ENCODE data around the gene EEA1. TPM values are rescaled to one million over a fixed set of nuclear protein-coding genes. Genes with fewer than 3 reads are reported as not detected.

Gene EEA1
- total and polyA plus RNA-seq, 2 of the 4 experiments (the other 2 are of a cell fraction), result 4.6 to 12.5 TPM

GRCh38 chr12:92785563-92785950 is 143.5 kb downstream of the EEA1 start:
- Histone ChIP-seq H4K20me1 (ENCODE audit: insufficient read depth, low read length) (no peaks in the 10 kb centered on the region), H3K4ac (ENCODE audit: low read depth, low read length) (no peak overlapping the region), H3K14ac (replicated peaks; ENCODE audit: low read depth, low read length) (no peak overlapping the region), H4K91ac (ENCODE audit: insufficient read depth, low read depth, low read length) (no peak overlapping the region; the same call in 1 of the 2 replicates), H2AK5ac (ENCODE audit: low read depth, low read length) (no peak overlapping the region), H4K8ac (ENCODE audit: low read depth in 2 of 2, low read length in 2 of 2) (no peak overlapping the region), H3K4me2 (ENCODE audit: low read depth, low read length) (no peak overlapping the region), H2BK120ac (ENCODE audit: low read depth, low read length) (no peak overlapping the region), H3K4me3 (ENCODE audit: insufficient read depth, low read depth, low read length) (no peak overlapping the region), H3K4me1 (ENCODE audit: control insufficient read depth, insufficient read depth, low read length) (peaks cover 8% of the 10 kb centered on the region), H3K23ac (ENCODE audit: low read depth, low read length) (no peak overlapping the region), H3K27ac (ENCODE audit: insufficient read depth, low read length) (no peak overlapping the region), H3K9me3 (ENCODE audit: control insufficient read depth, insufficient read depth, low read length) (no peaks in the 10 kb centered on the region), H3K27me3 (ENCODE audit: control insufficient read depth, insufficient read depth, low read length) (no peaks in the 10 kb centered on the region), H2AFZ (replicated peaks; ENCODE audit: low read length, poor library complexity) (no peak overlapping the region), H2AK9ac (replicated peaks; ENCODE audit: low read depth, low read length, poor library complexity) (no peak overlapping the region), H3K56ac (ENCODE audit: extremely low read depth, insufficient read depth, low read length) (no peak overlapping the region), H2BK15ac (ENCODE audit: low read depth, low read length) (no peak overlapping the region), H4K5ac (ENCODE audit: low read depth, low read length) (no peak overlapping the region), H3K36me3 (ENCODE audit: control insufficient read depth, insufficient read depth, low read length) (peaks cover 7% of the 10 kb centered on the region; the same call in 1 of the 2 replicates), H3K9ac (ENCODE audit: low read depth, low read length) (no peak overlapping the region), H2BK5ac (ENCODE audit: low read depth, low read length, poor library complexity, severe bottlenecking) (no peak overlapping the region), H3K79me1 (ENCODE audit: low read depth in 1 of 2, low read length in 2 of 2) (peaks cover 0 to 17% of the 10 kb centered on the region in 2 experiments; a peak in 2 of 4 replicates), H2BK20ac (ENCODE audit: low read depth, low read length) (no peak overlapping the region), H3K18ac (ENCODE audit: low read depth, low read length) (no peak overlapping the region), H3K9me1 (ENCODE audit: insufficient read depth, low read length) (0 out of 2 replicates have a peak, but pooled peaks cover 2% of the 10 kb centered on the region)
- ATAC-seq (ENCODE audit: low read depth) (no peak), DNase-seq (no peak)
- no CpG with 5 or more reads among the region's 1 CpG for WGBS, 2 experiments (ENCODE audit: extremely low coverage in 2 of 2, insufficient read length in 1 of 2)
- CTCF ChIA-PET, result interaction anchor here (0.9 to 2.0 kb wide), 3 partner anchors 10 to 178 kb away, joined by 3 to 8 read pairs (median 3); no protein-coding TSS in a partner anchor
- no TSS peak for BruUV-seq (replicated peaks)
- intact Hi-C loops (cut with micrococcal nuclease), result loop anchor here (5.0 kb wide), 2 partner anchors 202 to 612 kb away; no protein-coding TSS in a partner anchor
- dilution Hi-C loops (cut with HindIII; ENCODE audit: low sequenced_read_pairs, unreplicated experiment), result no loop called here
- POLR2A ChIA-PET (ENCODE audit: unreplicated experiment), result interaction anchor here (0.6 kb wide), 1 partner anchor 324 kb away, joined by 3 read pairs; no protein-coding TSS in a partner anchor
- TF ChIP-seq SMC3 (IDR thresholded peaks at IDR 0.05; ENCODE audit: low read depth, low read length) (no peak), RFX5 (IDR thresholded peaks at IDR 0.05; ENCODE audit: low read depth, low read length) (no peak), BHLHE40 (IDR thresholded peaks at IDR 0.05; ENCODE audit: low read depth, low read length) (no peak), MAFK (IDR thresholded peaks at IDR 0.05; ENCODE audit: low read depth, low read length) (no peak), USF2 (IDR thresholded peaks at IDR 0.05; ENCODE audit: low read depth, low read length) (no peak), FOS (IDR thresholded peaks at IDR 0.05; ENCODE audit: low read depth, low read length) (no peak), RCOR1 (IDR thresholded peaks at IDR 0.05; ENCODE audit: insufficient replicate concordance, low read length) (no peak), POLR2A (IDR thresholded peaks at IDR 0.05; ENCODE audit: low read depth, low read length) (no peak), MAZ (IDR thresholded peaks at IDR 0.05; ENCODE audit: borderline replicate concordance, low read depth, low read length) (no peak), RAD21 (IDR thresholded peaks at IDR 0.05; ENCODE audit: low read length) (no peak)
- in situ Hi-C loops (cut with MboI; ENCODE audit: low sequenced_read_pairs), result loop anchor here (25.0 kb wide), 1 partner anchor 627 kb away; no protein-coding TSS in a partner anchor
